Activated T-cell treated with anti-CD3 and anti-CD28 coated beads for 4 hours (primary cell): ENCODE measurements around the gene DOK1.

ENCODE experiments used
- DNase-seq: peaks from one replicate; pipeline ENCODE4 v3.0.0-alpha.2; 2020

Gene DOK1

GRCh38 chr2:74553892-74554819 lies at the start of gene DOK1, which contains the start of gene LOXL3:
Gene DOK1, plus strand, starts transcription at chr2:74554720. Its CDS starts 35 bp downstream, at chr2:74554755.
Gene LOXL3, minus strand, starts transcription at chr2:74553942. Its CDS starts 1,308 bp downstream, at chr2:74552634.
- peak; percentile 80 for DNase-seq

- no peak for DNase-seq
Observed at GRCh38 chr2:74505448-74506246, 48.9 kb upstream of the DOK1 start.

GRCh38 chr2:74507145-74507925 lies 47.2 kb upstream of the DOK1 start, which contains the start of gene PCGF1:
Gene PCGF1, minus strand, starts transcription at chr2:74507695. Its CDS starts 27 bp downstream, at chr2:74507668.
- peak; percentile 100 for DNase-seq

GRCh38 chr2:74507926-74508520 lies 46.5 kb upstream of the DOK1 start:
- DNase-seq, result no peak

GRCh38 chr2:74510272-74510671 lies 44.2 kb upstream of the DOK1 start:
- no peak for DNase-seq

GRCh38 chr2:74511104-74511989 lies 43.2 kb upstream of the DOK1 start:
- no peak for DNase-seq

- DNase-seq, result no peak
Observed at GRCh38 chr2:74512744-74513604, 41.5 kb upstream of the DOK1 start.

GRCh38 chr2:74513605-74514367 lies 40.7 kb upstream of the DOK1 start:
- DNase-seq, result no peak

- DNase-seq, result no peak
Observed at GRCh38 chr2:74514368-74515270, 39.9 kb upstream of the DOK1 start, which contains the start of gene TLX2. Gene TLX2, plus strand, starts transcription at chr2:74514450. Its CDS starts 357 bp downstream, at chr2:74514807.

GRCh38 chr2:74515271-74515980 lies 39.1 kb upstream of the DOK1 start:
- DNase-seq, result no peak

GRCh38 chr2:74515981-74516633 lies 38.4 kb upstream of the DOK1 start:
- DNase-seq, result peak; percentile 75

- DNase-seq, result no peak
Observed at GRCh38 chr2:74516650-74517049, 37.9 kb upstream of the DOK1 start.

GRCh38 chr2:74522516-74522915 lies 32.0 kb upstream of the DOK1 start:
- DNase-seq, result no peak

- no peak for DNase-seq
Observed at GRCh38 chr2:74524005-74524404, 30.5 kb upstream of the DOK1 start.

GRCh38 chr2:74524955-74525716 lies 29.4 kb upstream of the DOK1 start:
- no peak for DNase-seq
